GM13977 (cell line): ENCODE results near the gene SSC5D.

Source experiments
- DNase-seq: peaks from one replicate; pipeline ENCODE4 v3.0.0; 2012; ENCODE audit warnings: low spot score
- CTCF ChIP-seq: IDR thresholded peaks from 2 replicates; pipeline ENCODE4 v1.5.1; 2012; ENCODE audit warnings: mild to moderate bottlenecking, control low read depth; ENCODE audit not compliant: insufficient read depth; ENCODE audit errors: extremely low read depth, missing control alignments
- in situ Hi-C: fragments of 300-500 bp; cut with MboI; formaldehyde crosslinking; loops from one replicate; pipeline ENCODE4 v1.12.0; 2022; ENCODE audit warnings: low sequenced_read_pairs, low pct_unique_long_range_greater_than_20kb, mixed read lengths, inconsistent platforms; ENCODE audit not compliant: unreplicated experiment

The SSC5D gene

GRCh38 chr19:55552206-55552605, 64.0 kb downstream of the SSC5D start:
- DNase-seq: no peak
- TF ChIP-seq CTCF: no peak
- in situ Hi-C loops: no loop called here

- in situ Hi-C loops: no loop called here
- DNase-seq: no peak
- TF ChIP-seq CTCF: no peak
Measured at GRCh38 chr19:55552620-55553019, 64.4 kb downstream of the SSC5D start.

GRCh38 chr19:55553217-55554182, 65.3 kb downstream of the SSC5D start:
- TF ChIP-seq CTCF: no peak
- in situ Hi-C loops: no loop called here
- DNase-seq: no peak

- in situ Hi-C loops: no loop called here
- DNase-seq: no peak
- TF ChIP-seq CTCF: no peak
Measured at GRCh38 chr19:55554302-55554701, 66.1 kb downstream of the SSC5D start.

- no peak for DNase-seq
- no peak for TF ChIP-seq CTCF
- in situ Hi-C loops: no loop called here
Measured at GRCh38 chr19:55554741-55555152, 66.5 kb downstream of the SSC5D start.

GRCh38 chr19:55559684-55560083, 71.4 kb downstream of the SSC5D start:
- no peak for TF ChIP-seq CTCF
- in situ Hi-C loops: no loop called here
- no peak for DNase-seq
